NB4 (cell line): ENCODE measurements around the gene PARD6B.
"Not testable (repeated sequence)": the region's sequence is repeated elsewhere in the genome, so short reads cannot be mapped to it uniquely, and the experiment has no call there.

Source experiments
- CTCF ChIP-seq: IDR thresholded peaks from one replicate; pipeline ENCODE4 v1.5.1; 2012; ENCODE audit warnings: low read depth, low read length
- MYC ChIP-seq: IDR thresholded peaks from 2 replicates; pipeline ENCODE4 v1.6.1; 2011; ENCODE audit warnings: low read depth, low read length
- POLR2A ChIP-seq: IDR thresholded peaks from 2 replicates; pipeline ENCODE4 v1.6.1; 2011; ENCODE audit warnings: mild to moderate bottlenecking; ENCODE audit not compliant: insufficient read length; ENCODE audit errors: extremely low read depth

- TF ChIP-seq CTCF, MYC, POLR2A: not testable (repeated sequence)
These were observed 37.6 kb downstream of the PARD6B start for GRCh38 chr20:50768991-50769390.
